GM10248 (cell line): ENCODE data around the gene GAREM1.

Source experiments
- CTCF ChIA-PET: fragments of 300-600 bp; sonication (Branson Sonifier 250); formaldehyde crosslinking; extraction: SDS; loops from one replicate; lab custom pipeline; 2021; ENCODE audit warnings: antibody characterized with exemption; lab: Yijun Ruan, JAX
- POLR2A ChIA-PET: fragments of 350-650 bp; sonication (Branson Sonifier 250); formaldehyde crosslinking; extraction: SDS; loops from one replicate; lab custom pipeline; 2020; ENCODE audit warnings: antibody characterized with exemption; lab: Yijun Ruan, JAX
- DNase-seq: peaks from one replicate; pipeline ENCODE4 v3.0.0; 2012; ENCODE audit errors: extremely low spot score
- CTCF ChIP-seq: IDR thresholded peaks from 2 replicates; pipeline ENCODE4 v1.5.1; 2012; ENCODE audit warnings: mild to moderate bottlenecking, low read depth; ENCODE audit errors: extremely low read depth, missing control alignments, control extremely low read depth

Gene GAREM1

GRCh38 chr18:32287873-32288272, 182.8 kb downstream of the GAREM1 start:
- POLR2A ChIA-PET: no interaction called here
- CTCF ChIA-PET: interaction anchor here (1.2 to 1.8 kb wide), 3 partner anchors 11 to 183 kb away, joined by 3 to 11 read pairs (median 3); partner anchors contain the start of gene GAREM1
- TF ChIP-seq CTCF: no peak
- no peak for DNase-seq

DNA sequence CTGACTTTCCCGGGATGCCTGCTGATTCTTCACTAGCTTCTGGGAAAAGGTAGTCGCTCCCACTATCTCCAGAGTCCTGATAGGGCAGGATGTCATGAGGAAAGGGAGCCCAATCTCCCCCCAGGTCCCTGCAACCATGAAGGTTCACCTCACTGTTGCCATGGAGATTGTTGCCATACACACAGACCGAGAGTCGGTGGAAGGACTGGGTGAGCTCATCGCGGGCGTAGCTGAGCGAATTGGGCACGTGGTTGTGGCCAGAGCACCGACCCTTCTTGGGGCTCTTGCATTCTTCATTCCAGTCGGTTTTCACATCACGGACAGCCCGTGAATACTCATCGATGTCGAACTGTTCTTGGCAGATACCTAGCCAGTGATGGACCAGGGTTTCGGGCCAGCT, 183.4 kb downstream of the GAREM1 start:
- ChIA-PET CTCF (interaction anchor here (1.2 to 1.8 kb wide), 3 partner anchors 12 to 183 kb away, joined by 3 to 11 read pairs (median 3); partner anchors contain the start of gene GAREM1), POLR2A (no interaction called here)
- TF ChIP-seq CTCF: no peak
- DNase-seq: no peak

GRCh38 chr18:32286749-32287148, 183.9 kb downstream of the GAREM1 start:
- DNase-seq: no peak
- TF ChIP-seq CTCF: no peak
- ChIA-PET CTCF (interaction anchor here (1.2 to 1.8 kb wide), 3 partner anchors 12 to 184 kb away, joined by 3 to 11 read pairs (median 3); partner anchors contain the start of gene GAREM1), POLR2A (no interaction called here)

- no peak for DNase-seq
- ChIA-PET CTCF (interaction anchor here (0.8 to 2.5 kb wide), 6 partner anchors 13 to 268 kb away, joined by 3 to 5 read pairs (median 4); partner anchors contain the start of gene GAREM1), POLR2A (no interaction called here)
- no peak for TF ChIP-seq CTCF
These were observed 186.4 kb downstream of the GAREM1 start for GRCh38 chr18:32284284-32284683.

DNA sequence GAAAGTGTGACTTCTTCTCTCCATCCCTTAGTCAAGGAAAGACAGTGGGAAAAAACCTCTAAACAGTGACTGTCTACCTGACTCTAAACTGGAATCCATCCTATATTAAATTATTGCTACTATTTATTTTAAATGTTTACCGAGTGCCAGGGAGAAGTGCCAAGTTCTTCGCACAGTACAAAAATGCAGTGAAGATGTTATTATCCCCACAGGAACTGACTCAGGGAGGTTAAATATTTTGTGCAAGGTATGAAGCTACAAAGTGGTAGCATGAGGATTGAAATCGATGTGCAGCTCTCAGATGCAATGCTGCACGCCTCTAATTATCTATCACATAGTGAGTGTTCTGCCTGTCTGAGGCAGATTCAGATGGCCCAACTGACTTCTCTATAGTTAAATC, 189.8 kb downstream of the GAREM1 start:
- TF ChIP-seq CTCF: no peak

DNA sequence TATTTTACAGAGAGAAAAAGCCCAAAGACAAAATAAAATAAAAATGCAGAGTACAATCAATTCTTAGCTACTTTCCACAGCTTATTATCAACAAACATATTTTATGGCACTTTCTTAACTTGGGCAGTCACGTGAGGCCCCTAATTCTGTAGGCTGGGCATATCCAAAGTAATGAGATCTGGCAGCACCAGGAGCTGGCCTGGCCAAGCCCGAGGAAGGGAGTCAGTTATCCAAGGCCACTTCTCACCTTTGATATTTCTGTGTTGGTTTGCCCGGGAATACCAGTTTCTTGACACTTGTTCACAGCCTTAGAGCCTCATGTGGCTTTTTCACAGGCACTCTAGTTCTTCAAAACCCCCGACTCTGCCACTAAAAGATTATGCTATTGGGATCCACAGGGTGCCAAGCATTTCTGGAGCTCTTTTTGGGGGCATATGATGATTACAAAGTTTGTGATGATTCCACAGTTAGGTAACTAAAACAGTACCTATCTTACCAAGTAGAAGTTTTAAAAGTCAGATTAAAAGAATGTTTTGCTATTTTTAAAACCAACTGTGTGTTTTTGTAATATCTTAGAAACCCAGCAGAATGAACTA, 190.4 kb downstream of the GAREM1 start:
- no peak for DNase-seq
- CTCF ChIA-PET: interaction anchor here (0.8 to 2.6 kb wide), 6 partner anchors 9 to 274 kb away, joined by 3 to 20 read pairs (median 5); partner anchors contain the start of gene GAREM1
- POLR2A ChIA-PET: no interaction called here
- no peak for TF ChIP-seq CTCF

More for the DNA sequence above, 189.8 kb downstream of the GAREM1 start:
- ChIA-PET POLR2A (no interaction called here), CTCF (interaction anchor here (1.6 to 2.6 kb wide), 4 partner anchors 8 to 190 kb away, joined by 5 to 20 read pairs (median 6); partner anchors contain the start of gene GAREM1)
- DNase-seq: no peak
